ENCODE data around the gene COL16A1.
A peak's percentile ranks its signal among the peaks of the same experiment; 100 is the strongest.

The COL16A1 gene

DNA sequence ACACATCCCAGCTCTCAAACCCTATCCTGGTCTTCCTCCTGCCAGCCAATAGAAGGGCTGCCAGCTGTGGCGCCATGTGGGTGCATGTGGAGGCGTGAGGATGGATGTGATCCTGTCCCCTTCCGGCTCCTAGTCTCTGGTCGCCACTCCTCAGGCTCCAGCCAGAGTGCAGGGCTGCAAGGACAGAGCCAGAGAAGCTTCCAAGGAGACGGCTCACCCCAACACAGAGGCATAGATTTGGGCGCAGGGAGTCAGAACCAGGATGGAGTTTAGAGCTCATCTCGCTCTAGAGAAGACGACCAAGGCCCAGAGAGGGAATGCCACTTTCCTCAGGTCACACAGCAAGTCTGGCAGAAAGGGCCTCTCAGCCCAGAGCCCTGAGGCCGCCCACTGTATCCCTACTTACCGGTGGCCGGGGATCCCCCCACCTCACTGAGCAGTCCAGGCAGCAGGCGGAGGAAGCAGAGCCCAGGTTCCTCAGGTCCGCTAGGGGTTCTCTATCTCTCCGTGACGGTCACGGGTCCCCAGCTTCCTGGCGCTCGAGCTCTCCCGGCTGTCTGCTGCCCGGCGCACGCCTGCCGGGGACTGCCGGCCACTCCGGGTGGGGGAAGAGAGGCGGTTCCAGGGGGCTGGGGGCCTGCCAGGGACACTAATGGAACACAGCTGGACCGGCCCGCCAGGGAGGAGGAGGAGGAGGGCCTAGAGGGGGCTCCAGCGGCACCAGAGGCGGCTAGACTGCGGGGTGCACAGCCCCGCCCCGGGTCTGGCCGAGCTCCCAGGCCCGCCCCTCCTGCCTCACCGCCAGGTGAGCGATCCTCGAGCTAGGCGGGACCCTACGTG is at the start of gene COL16A1:
Gene COL16A1, minus strand, starts transcription at position 587 of the 840 bp plus-strand sequence. CDS start 1,824 bp downstream, outside the sequence.
- no peak for DNase-seq

- DNase-seq: no peak
These were observed 49.2 kb upstream of the COL16A1 start for GRCh38 chr1:31752952-31753475.

DNA sequence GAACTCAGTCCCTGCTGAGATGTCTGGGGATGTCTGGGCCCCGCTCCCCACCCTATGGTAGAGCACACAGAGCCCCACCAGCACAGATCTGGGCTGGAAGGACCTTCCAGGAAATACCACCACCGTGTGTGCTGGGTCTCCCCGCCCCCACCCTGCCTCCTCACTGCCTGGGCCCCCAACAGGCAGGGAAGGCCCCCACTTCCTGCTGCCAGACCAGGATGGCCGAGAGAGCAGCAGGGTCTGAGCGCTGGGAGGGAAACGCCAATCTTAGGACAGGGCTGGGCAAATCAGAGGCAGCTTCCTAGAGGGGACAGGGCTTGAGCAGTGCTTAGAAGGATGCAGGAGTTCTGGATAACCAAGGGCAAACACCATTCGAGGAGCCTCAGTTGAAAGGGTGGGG is 48.4 kb upstream of the COL16A1 start:
- DNase-seq: no peak

GRCh38 chr1:31751822-31752241 is 48.0 kb upstream of the COL16A1 start:
- DNase-seq: no peak

- DNase-seq: no peak
These were observed 47.2 kb upstream of the COL16A1 start for GRCh38 chr1:31750858-31751510.

GRCh38 chr1:31749785-31750735 is 46.2 kb upstream of the COL16A1 start:
- no peak for DNase-seq

GRCh38 chr1:31748365-31748764 is 44.5 kb upstream of the COL16A1 start:
- DNase-seq: no peak

DNA sequence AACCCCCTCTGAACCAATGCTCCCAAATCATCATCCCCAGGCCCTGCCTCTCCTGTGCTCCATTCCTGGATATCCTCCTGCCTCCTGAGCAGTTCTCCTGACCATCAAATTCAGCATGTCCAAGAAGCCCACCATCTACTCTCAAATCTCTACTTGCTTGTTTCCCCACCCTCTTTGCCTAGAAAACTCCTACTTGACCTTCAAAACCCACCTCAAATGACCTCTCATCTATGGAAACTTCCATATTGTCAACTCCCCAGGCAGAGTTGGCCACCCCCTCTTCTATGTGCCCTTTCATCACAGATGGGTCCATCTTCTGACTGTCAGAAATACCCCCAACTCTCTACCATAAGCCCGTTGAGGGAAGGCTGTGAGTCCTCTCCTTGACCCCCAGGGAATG is 43.5 kb upstream of the COL16A1 start:
- DNase-seq: no peak

DNA sequence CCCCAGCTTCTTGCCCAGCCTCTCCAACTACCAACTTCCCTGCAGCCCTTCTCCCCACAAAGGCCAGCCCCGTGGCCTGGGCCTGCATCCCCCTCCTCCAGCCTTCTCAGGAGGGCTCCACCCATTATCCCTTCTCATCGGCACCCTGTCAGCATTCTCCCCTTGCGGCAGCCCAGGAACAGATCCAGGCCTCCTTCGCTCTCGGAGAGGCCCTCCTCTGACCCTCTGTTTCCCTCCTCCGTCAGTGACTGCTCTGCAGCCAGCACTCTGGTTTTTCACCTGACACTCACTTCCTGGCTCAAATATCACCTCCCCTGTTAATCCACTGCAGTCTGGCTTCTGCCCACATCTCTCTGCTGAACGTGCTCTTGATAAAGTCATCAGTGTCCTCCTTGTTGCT is 42.9 kb upstream of the COL16A1 start:
- no peak for DNase-seq

DNA sequence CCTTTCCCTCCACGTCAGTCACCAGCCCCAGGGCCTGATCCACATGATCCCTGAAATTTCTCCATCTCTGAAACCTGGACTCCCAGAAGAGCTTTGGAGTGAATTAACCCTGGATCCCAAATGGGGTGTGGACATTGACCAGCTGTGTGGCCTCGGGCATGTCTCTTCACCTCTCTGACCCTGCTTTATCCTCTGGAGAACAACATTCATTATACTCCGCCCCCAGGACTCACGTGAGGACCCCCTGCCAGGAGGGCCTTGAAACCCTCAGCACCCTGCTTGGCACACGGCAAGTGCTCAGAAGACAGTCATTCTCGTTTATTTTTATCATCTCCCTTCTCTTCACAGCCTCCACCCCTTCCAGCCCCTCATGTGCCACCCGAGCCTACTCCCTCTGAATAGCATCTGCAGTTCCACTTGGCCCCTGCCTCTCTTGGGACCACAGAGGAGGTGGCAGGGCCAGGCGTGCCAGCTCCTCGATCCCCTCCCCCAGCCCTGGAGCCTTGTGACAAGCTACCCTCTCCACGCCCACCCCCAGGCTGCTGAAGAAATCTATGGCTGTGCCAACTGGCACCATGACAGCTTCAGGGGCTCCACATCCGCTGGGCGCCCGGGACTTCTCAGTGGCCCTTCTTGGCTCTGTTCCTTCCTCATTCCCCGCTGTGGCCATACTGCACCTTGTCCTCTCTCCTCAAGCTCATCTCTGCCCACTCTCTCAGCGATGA is 42.3 kb upstream of the COL16A1 start:
- DNase-seq: peak; percentile 32

DNA sequence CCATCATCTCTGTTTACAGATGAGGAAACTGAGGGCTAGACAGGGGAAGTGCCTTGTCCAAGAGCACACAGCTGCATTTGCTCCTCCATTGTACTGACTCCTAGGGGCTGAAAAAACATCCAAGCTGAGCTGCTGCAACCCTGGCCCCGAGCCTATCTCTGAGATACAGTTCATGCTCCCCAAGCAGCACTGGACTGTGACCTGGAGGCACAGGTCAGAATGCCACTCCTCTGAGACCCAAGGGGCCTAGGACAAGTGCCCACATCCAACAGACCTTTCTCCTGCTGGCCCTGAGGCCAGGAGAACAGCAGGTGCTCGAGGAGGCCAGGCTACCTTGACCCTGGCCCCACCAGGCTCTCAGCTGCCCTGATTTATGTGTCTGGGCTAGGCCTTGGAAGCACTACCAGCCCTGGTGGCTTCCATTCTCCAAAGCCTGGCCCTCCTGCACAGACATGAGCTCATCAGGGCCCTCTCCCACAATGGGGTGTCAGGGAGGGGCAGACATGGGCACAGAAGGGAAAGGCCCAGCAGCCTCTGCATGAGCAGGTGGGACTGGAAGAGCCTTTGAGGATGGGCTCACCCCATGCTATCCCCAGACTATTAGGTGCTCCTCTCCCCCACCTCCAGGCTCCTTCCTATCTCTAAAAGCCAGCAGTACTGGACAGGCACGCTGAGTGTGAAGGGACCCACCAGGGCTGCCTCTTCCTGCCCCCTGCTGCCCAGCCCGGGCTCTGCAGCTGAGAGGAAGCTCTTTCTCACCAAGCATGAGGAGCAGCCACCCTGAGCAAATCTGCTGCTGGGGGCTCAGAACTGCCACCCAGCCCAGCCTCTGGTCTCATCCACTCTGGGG is 41.5 kb upstream of the COL16A1 start:
- peak; percentile 40 for DNase-seq

DNA sequence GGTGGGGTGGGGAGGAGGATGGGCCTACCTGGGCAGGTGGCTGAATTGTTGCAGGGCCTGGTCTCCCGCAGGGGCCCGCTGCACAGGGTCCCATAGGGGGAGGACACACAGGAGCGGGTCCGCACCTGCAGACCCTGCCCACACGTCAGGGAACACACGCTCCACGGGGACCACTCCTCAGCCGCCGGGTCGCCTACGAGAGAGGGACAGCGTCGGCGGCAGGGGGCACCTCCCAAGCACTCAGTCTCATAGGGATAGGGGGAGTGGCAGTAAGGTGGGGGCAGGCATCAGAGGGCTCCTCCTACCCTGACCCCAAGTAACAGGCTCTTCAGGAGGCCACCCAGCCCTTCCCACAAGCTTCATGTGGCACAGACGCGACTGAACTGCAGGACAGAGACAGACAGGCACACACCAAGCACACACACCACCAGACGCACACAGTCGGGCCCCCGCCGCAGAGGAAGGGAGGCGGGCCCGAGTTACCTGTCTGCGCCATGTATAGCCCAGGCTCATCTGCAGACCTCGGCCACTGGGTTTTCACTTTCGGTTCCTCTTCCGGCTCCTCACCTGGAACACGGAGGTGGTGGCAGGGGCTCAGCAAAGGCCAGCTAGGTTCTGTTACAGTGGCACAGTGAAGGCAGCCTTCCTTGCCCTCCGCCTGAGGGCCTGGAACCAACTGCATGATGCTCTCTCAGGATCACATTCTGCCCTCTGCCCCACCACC is 40.5 kb upstream of the COL16A1 start:
- no peak for DNase-seq

DNA sequence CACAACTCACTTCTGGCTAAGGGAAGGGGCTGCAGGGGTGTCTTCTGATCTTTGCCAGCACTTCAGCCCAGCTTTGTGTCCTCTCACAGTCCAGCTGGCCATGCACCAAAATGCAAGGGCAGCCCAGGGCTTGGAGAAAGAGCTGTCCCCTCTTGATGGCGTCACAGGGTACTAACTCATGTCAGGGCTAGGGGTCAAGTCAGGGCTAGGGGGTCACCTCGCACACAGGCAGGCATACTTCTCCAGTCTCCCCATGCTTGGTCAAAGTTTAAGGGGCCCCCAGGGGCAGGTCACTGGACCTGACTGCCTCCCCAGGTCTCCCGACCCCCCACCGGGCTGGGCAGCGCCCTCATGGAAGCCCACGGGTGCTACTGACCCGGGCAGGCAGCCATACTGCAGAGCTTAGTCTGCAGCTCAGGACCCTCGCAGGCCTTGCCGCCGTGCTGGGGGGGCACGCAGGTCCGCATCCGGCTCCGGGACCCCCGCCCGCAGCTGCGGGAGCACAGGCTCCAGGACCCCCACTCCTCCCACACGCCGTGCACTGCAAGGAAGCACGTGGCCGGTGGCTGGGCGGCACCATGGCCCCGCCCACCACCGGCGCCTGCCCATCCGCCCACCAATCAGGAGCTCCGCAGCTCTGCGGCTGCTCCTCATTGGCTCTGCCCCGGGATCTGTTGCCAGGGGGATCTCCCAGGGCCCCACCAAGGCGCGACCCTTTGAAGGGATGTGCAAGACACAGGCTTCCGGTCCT is 38.8 kb upstream of the COL16A1 start:
- DNase-seq: no peak

DNA sequence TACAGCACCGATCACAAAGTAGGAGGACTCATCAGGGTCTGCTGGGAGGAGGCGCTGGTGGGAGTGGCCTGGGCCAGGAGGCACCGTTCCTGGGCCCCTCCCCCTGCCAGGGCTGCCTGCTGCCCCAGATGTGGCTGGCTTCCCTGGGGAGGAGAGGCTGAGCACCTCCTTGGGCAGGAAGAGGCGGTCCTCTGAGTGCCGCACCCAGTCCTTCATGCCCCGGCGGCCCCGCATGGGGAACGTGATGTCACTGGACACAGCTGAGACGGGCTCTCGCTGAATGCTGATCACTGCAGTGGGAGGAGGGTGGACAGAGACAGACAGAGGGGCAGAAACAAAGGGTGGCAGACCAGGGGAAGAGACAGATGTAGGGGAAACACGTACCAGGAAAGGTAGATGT is 35.5 kb upstream of the COL16A1 start:
- no peak for DNase-seq

DNA sequence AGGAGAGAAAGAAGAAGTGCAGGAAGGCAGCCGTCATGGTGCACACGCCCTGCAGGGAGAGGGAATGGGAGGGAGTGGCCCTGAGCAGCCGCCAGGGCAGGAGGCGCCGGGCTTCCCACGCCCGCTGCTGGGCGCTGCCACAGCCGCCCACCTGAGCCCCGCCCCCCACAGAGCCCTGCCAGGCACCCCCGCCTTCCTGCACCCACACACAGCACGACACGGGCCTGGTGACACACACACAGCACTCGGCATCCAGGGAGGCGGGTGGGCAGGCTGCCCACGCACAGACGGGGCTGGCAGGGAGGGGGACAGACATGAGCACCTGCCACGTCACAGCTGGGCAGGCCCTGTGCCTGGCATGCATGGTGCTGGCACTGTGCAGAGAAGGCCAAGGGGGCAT is 32.9 kb upstream of the COL16A1 start:
- DNase-seq: no peak

DNA sequence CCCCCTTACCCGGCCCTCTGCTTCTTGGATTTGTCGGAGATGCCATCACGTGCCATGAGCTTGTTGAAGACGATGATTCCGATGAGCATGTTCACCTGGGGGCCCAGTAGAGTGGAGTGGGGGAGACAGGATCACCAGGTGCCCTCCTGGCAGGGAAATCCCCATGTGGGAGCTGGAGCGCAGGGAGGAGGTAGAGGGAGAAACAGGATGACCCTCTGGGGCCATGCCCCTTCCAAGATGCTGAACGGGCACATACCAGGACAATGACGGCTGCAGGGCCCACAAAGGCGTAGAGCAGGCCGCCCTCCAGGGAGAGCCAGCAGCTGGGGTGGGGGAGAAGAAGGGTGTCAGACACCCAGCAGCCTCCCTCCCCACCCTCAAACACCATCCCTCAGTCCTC is 31.8 kb upstream of the COL16A1 start:
- no peak for DNase-seq

- no peak for DNase-seq
These were observed 30.8 kb upstream of the COL16A1 start for GRCh38 chr1:31734582-31735107.

GRCh38 chr1:31733389-31734219 is 29.8 kb upstream of the COL16A1 start:
- DNase-seq: peak; percentile 72
